ENCODE data around the gene UBN1. TPM values are rescaled to one million over a fixed set of nuclear protein-coding genes. Genes with fewer than 3 reads are reported as not detected.

Gene UBN1
- total and polyA plus RNA-seq, 2 of the 13 experiments (the other 11 are each of a cell fraction or from before 2014, with no cell fraction given), result 10.6 to 23.5 TPM

- BruUV-seq (replicated peaks), result no TSS peak
- Histone ChIP-seq H3K4me1 (ENCODE audit: insufficient read depth, low read length) (peaks cover 52% of the 10 kb centered on the region), H3K9ac (ENCODE audit: insufficient read depth, low read depth, low read length) (peak overlapping the region; percentile 93), H3K27ac (ENCODE audit: extremely low read length, insufficient read depth, low read length) (peak overlapping the region; percentile 95), H4K20me1 (ENCODE audit: insufficient read depth, low read length) (peaks cover 45% of the 10 kb centered on the region), H3K9me3 (ENCODE audit: low read length) (no peaks in the 10 kb centered on the region), H3K36me3 (replicated peaks in 1 of 2; ENCODE audit: control insufficient read depth in 1 of 2, insufficient read depth in 2 of 2, low read length in 2 of 2) (peaks cover 2 to 21% of the 10 kb centered on the region in 2 experiments; a peak in 3 of 5 replicates), H3K4me3 (replicated peaks in 1 of 3; ENCODE audit: insufficient read depth in 1 of 3, low read depth in 2 of 3, low read length in 3 of 3) (peak overlapping the region; percentile 88 to 98 (median 94)), H3K79me2 (ENCODE audit: insufficient read depth, low read length) (peaks cover 81% of the 10 kb centered on the region), H3K4me2 (ENCODE audit: low read depth, low read length) (peak overlapping the region; percentile 98), H2AFZ (ENCODE audit: low read length) (no peak overlapping the region), H3K27me3 (ENCODE audit: control insufficient read depth in 1 of 2, insufficient read depth in 2 of 2, low read length in 2 of 2) (peaks cover 0 to 4% of the 10 kb centered on the region in 2 experiments; a peak in 1 of 5 replicates)
- in situ Hi-C loops (cut with HindIII; ENCODE audit: extremely low pct_ligation_motif_present, low pct_unique_long_range_greater_than_20kb), result loop anchor here (5.0 kb wide), 1 partner anchor 109 kb away; the partner anchor contains the start of gene SEC14L5
- peak; percentile 61 for ATAC-seq
- DNase-seq (ENCODE audit: low spot score), result peak; percentile 29
- no peak for FAIRE-seq
- intact Hi-C loops (cut with micrococcal nuclease; ENCODE audit: unreplicated experiment), result loop anchor here (1.0 kb wide), 1 partner anchor 108 kb away; no protein-coding TSS in a partner anchor
- CTCF ChIA-PET (ENCODE audit: low intra/inter-chr PET ratio, low total read pairs), result interaction anchor here (1.3 kb wide), 1 partner anchor 108 kb away, joined by 3 read pairs; no protein-coding TSS in a partner anchor
- WGBS (ENCODE audit: low lambda C conversion rate), result 3% methylated on average over 6 of the region's 83 CpGs
- POLR2A ChIA-PET, result interaction anchor here (0.6 to 3.9 kb wide), 7 partner anchors 19 to 113 kb away, joined by 3 to 13 read pairs (median 3); partner anchors contain the start of genes ANKS3, DNAAF8 and SEC14L5
- TF ChIP-seq ZNF431 (CRISPR knock-in tag; IDR thresholded peaks at IDR 0.05; ENCODE audit: borderline replicate concordance, low read depth) (0 out of 2 replicates have a peak, but pooled peaks have one; percentile 19), AGO2 (optimal IDR thresholded peaks at IDR 0.05; ENCODE audit: low read depth, low read length) (peak; percentile 69), NONO (IDR thresholded peaks at IDR 0.05) (no peak), NONO (CRISPR knock-in tag; conservative IDR thresholded peaks at IDR 0.05) (peak; percentile 13; the same call in 1 of the 2 replicates), PCBP1 (IDR thresholded peaks at IDR 0.05; ENCODE audit: borderline replicate concordance, low read depth, low read length) (no peak), ZSCAN21 (CRISPR knock-in tag; IDR thresholded peaks at IDR 0.05; ENCODE audit: borderline replicate concordance) (peak; percentile 40), ZNF124 (CRISPR knock-in tag; IDR thresholded peaks at IDR 0.05) (0 out of 2 replicates have a peak, but pooled peaks have one; percentile 38), ZFX (CRISPR knock-in tag; IDR thresholded peaks at IDR 0.05; ENCODE audit: low read depth) (peak; percentile 41), ZFP36L1 (CRISPR knock-in tag; IDR thresholded peaks at IDR 0.05) (no peak), ZNF138 (CRISPR knock-in tag; IDR thresholded peaks at IDR 0.05; ENCODE audit: low read depth) (no peak), NFRKB (IDR thresholded peaks at IDR 0.05) (no peak), HHEX (CRISPR knock-in tag; IDR thresholded peaks at IDR 0.05) (no peak), UBTF (CRISPR knock-in tag; IDR thresholded peaks at IDR 0.05) (peak; percentile 76; the same call in 1 of the 2 replicates), ZNF749 (CRISPR knock-in tag; IDR thresholded peaks at IDR 0.05; ENCODE audit: borderline replicate concordance) (0 out of 2 replicates have a peak, but pooled peaks have one; percentile 23), NKX3-1 (CRISPR knock-in tag; IDR thresholded peaks at IDR 0.05) (no peak), ZMAT3 (CRISPR knock-in tag; conservative IDR thresholded peaks at IDR 0.05) (0 out of 2 replicates have a peak, but pooled peaks have one; percentile 47), FOXO4 (CRISPR knock-in tag; conservative IDR thresholded peaks at IDR 0.05) (0 out of 2 replicates have a peak, but pooled peaks have one; percentile 26)
Observed at GRCh38 chr16:4847774-4848587, 700 bp downstream of the UBN1 start.

All from HepG2 (cell line).